ENCODE data around the gene KIFC3.
"Not testable (repeated sequence)": the region's sequence is repeated elsewhere in the genome, so short reads cannot be mapped to it uniquely, and the experiment has no call there.

The KIFC3 gene, protein sequence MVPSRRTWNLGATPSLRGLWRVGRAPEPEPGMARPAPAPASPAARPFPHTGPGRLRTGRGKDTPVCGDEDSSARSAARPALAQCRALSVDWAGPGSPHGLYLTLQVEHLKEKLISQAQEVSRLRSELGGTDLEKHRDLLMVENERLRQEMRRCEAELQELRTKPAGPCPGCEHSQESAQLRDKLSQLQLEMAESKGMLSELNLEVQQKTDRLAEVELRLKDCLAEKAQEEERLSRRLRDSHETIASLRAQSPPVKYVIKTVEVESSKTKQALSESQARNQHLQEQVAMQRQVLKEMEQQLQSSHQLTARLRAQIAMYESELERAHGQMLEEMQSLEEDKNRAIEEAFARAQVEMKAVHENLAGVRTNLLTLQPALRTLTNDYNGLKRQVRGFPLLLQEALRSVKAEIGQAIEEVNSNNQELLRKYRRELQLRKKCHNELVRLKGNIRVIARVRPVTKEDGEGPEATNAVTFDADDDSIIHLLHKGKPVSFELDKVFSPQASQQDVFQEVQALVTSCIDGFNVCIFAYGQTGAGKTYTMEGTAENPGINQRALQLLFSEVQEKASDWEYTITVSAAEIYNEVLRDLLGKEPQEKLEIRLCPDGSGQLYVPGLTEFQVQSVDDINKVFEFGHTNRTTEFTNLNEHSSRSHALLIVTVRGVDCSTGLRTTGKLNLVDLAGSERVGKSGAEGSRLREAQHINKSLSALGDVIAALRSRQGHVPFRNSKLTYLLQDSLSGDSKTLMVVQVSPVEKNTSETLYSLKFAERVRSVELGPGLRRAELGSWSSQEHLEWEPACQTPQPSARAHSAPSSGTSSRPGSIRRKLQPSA

GRCh38 chr16:57802341-57803133, at the start of gene KIFC3:
TSS of gene KIFC3 (minus strand) at chr16:57802491. CDS start at chr16:57798243, 4,248 bp downstream.
- DNase-seq (ENCODE audit: low read depth in 2 of 2): peak; percentile 61 to 69

DNA sequence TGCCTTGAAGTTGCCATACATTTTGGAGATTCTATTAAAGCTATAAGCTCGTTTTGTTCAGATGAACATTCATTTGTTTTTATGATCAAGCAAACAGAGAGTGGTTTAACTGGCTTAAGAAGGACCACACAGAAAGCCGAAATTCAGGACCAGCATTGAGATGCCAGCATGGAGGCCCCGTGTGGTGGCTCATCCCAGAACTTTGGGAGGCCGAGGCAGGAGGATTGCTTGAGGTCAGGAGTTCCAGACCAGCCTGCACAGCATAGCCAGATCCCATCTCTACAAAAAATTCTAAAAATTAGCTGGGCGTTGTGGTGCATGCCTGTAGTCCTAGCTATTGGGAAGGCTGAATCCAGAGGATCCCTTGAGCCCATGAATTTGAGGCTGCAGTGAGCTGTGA, 45.9 kb upstream of the KIFC3 start:
- DNase-seq (ENCODE audit: low read depth in 2 of 2): no peak

DNA sequence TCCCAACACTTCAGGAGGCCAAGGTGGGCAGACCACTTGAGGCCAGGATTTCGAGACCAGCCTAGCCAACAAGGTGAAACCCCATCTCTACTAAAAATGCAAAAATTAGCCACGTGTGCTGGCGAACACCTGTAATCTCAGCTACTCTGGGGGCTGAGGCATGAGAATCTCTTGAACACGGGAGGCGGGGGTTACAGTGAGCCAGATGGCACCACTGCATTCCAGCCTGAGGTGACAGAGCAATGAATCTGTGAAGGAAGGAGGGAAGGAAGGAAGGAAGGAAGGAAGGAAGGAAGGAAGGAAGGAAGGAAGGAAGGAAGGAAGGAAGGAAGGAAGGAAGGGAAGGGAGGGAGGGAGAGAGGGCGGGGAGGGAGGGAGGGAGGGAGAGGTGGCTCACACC, 44.6 kb upstream of the KIFC3 start:
- not testable (repeated sequence) for DNase-seq (ENCODE audit: low read depth in 2 of 2)

DNA sequence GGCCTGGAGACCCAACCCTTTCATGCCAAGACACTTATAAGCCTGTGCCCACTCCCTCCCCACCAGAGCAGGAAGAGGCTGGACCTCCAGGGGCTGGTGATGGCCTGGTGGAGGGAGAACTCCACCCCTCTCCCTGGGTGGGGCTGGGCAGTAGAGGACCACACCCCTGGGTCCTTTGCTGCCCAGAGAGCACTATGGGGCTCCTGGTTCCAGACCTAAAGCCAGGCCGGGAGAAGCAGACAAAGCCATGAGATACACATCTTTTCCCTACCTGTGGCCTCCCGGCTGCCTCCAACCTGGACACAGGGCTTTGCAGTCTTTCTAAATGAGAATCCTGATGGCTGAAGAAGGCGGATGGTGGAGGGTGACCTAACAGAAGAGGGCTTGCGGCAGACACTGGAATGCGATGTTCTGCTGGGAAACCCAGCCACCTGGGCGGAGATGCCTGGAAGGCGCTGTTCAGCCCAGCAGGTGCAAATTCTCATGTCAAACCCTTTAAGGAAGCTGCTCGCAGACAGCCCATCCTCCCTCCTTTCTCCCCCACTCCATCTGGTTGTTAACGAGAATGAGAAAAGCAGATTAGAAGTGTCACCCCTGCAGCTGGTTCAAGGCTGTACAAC, 43.9 kb upstream of the KIFC3 start:
- DNase-seq (ENCODE audit: low read depth in 2 of 2): no peak

DNA sequence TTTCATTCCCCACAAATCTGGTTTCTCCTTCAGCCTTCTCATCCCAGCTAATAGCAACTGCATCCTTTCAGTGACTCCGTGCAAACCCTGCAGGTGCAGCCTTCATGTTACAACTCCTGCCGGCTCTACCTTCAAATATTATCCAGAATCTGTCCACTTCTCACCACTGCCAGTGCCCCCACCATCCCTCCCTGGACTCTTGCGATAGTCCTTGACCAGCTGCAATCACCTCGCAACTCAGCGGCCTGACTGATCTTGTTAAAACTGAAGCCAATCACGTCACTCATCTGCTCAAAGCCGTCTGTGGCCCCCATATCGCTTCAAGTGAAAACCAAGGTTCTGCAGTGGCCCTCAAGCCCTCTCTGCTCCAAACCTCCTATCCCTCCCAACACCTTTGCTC, 42.8 kb upstream of the KIFC3 start:
- no peak for DNase-seq (ENCODE audit: low read depth in 2 of 2)

- DNase-seq (ENCODE audit: low read depth in 2 of 2): no peak
Measured at GRCh38 chr16:57844416-57845030, 42.2 kb upstream of the KIFC3 start.

DNA sequence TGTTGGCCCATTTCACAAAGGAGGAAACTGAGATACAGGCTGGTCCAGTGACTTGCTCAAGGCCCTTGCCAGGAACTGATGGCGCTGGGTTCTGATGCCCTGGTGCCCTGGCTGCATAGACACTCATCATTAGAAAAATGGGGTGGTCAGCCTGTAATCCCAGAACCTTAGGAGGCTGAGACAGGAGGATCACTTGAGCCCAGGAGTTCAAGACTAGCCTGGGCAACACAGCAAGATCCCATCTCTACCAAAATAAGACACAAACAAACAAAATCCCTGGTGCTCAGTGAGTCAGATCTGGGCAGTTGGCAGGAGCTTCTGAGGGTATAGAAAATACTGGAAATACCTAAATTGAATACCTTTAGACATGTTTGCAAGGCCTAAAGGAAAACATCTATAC, 41.1 kb upstream of the KIFC3 start:
- no peak for DNase-seq (ENCODE audit: low read depth in 2 of 2)

DNA sequence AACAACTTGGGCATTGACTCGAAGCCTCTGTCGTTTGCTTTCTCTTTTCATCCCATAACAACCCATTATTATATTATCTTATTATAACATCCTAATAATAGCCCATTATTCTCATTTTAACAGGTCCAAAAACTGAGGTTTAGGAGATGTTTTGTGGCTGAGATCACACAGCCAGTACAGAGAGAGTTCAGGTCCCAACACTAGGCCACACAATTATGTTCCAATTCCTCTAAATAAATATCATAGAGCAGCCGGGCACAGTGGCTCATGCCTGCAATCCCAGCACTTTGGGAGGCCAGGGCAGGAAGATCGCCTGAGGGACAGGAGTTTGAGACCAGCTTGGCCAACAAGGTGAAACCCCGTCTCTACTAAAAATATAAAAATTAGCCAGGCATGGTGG, 40.3 kb upstream of the KIFC3 start:
- DNase-seq (ENCODE audit: low read depth in 2 of 2): no peak

- no peak for DNase-seq (ENCODE audit: low read depth in 2 of 2)
Measured at GRCh38 chr16:57840833-57841232, 38.5 kb upstream of the KIFC3 start.

DNA sequence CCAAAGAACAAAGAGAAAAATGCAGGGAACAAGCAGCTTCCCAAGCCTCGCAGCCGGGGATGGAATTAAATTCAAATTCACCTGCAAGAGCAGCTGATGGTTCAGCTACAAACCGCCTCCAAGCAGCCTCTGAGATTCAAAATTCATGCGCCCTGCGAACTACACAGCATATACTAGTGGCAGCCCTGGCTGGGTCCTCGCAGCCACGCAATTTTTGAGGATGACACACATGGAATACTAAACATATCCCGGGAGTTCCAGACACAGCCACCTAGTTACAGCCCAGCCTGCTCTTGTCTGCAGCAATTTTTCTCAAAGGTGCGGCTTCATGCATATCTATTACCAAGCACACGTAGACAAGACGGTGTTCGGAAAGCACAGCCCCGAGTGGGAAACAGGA, 35.9 kb upstream of the KIFC3 start:
- no peak for DNase-seq (ENCODE audit: low read depth in 2 of 2)

- DNase-seq (ENCODE audit: low read depth in 2 of 2): no peak
Measured at GRCh38 chr16:57837305-57838125, 35.2 kb upstream of the KIFC3 start.

GRCh38 chr16:57835439-57835838, 33.1 kb upstream of the KIFC3 start:
- not testable (repeated sequence) for DNase-seq (ENCODE audit: low read depth in 2 of 2)

- no peak for DNase-seq (ENCODE audit: low read depth in 2 of 2)
Measured at GRCh38 chr16:57834936-57835335, 32.6 kb upstream of the KIFC3 start.

DNA sequence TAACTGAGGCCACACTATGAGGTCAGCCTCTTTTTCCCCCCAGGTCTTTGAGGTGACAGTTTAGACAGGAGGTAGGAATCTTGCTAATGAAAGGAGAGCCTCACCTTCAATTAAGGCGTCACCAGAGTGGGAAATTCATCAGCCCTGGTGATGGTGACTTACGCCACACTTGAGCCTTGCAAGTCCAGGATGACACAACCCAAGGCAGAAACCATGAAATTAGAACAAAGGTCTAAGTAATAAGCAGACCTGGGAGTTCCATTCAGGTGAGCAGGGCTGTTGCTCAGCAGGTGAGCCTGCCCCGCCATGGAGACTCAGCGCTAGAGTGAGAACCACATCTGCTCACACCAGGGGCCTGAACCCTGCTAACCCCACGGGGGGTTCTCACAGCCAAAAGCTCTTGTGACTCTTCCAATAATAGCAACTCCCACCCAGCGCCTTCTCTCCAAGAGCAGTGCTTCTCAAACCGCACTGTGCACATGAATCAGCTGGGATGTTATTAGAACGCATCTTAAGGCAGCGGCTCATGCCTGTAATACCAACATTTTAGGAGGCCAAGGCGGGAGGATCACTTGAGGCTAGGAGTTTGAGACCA, 28.7 kb upstream of the KIFC3 start:
- no peak for DNase-seq (ENCODE audit: low read depth in 2 of 2)

- no peak for DNase-seq (ENCODE audit: low read depth in 2 of 2)
Measured at GRCh38 chr16:57829969-57830360, 27.7 kb upstream of the KIFC3 start.

- DNase-seq (ENCODE audit: low read depth in 2 of 2): no peak
Measured at GRCh38 chr16:57828272-57829161, 26.2 kb upstream of the KIFC3 start.

GRCh38 chr16:57826706-57827625, 24.7 kb upstream of the KIFC3 start:
- DNase-seq (ENCODE audit: low read depth in 2 of 2): no peak

- no peak for DNase-seq (ENCODE audit: low read depth in 2 of 2)
Measured at GRCh38 chr16:57826052-57826451, 23.8 kb upstream of the KIFC3 start.
